Smooth muscle cell (in vitro differentiated cells): Measurements from ENCODE around the gene NAV3. TPM values are rescaled to one million over a fixed set of nuclear protein-coding genes. Genes with fewer than 3 reads are reported as not detected.
A peak's percentile ranks its signal among the peaks of the same experiment; 100 is the strongest.

ENCODE experiments used
- DNase-seq: peaks from one replicate; lab custom pipeline; 2025; ENCODE audit not compliant: unreplicated experiment; lab: John Stamatoyannopoulos, UW
- H2AFZ ChIP-seq: fragments of 200-600 bp; sonication (generic); 2 replicates; pipeline ENCODE4 v1.6.0; 2016; ENCODE audit warnings: antibody characterized with exemption, low read depth, mild to moderate bottlenecking
- H3F3A ChIP-seq: fragments of 200-600 bp; sonication (generic); 2 replicates; pipeline ENCODE4 v1.6.0; 2017; ENCODE audit warnings: antibody characterized with exemption, low read depth
- H3K27ac ChIP-seq: fragments of 200-600 bp; sonication (generic); 2 replicates; pipeline ENCODE4 v1.5.1; 2016; ENCODE audit warnings: low read depth, mild to moderate bottlenecking
- H3K27me3 ChIP-seq: fragments of 200-600 bp; sonication (generic); 2 replicates; pipeline ENCODE4 v1.6.1; 2016; ENCODE audit warnings: low read depth, mild to moderate bottlenecking
- H3K36me3 ChIP-seq: fragments of 200-600 bp; sonication (generic); 2 replicates; pipeline ENCODE4 v1.5.1; 2016; ENCODE audit warnings: low read depth
- H3K4me1 ChIP-seq: fragments of 200-600 bp; sonication (generic); 2 replicates; pipeline ENCODE4 v1.5.1; 2016; ENCODE audit warnings: low read depth
- H3K4me2 ChIP-seq: fragments of 200-600 bp; sonication (generic); 2 replicates; pipeline ENCODE4 v1.6.0; 2016; ENCODE audit warnings: mild to moderate bottlenecking
- H3K4me3 ChIP-seq: fragments of 200-600 bp; sonication (generic); 2 replicates; pipeline ENCODE4 v1.5.1; 2016; ENCODE audit warnings: mild to moderate bottlenecking
- H3K79me2 ChIP-seq: fragments of 200-600 bp; sonication (generic); 2 replicates; pipeline ENCODE4 v1.6.0; 2016; ENCODE audit warnings: low read depth, mild to moderate bottlenecking
- H3K9ac ChIP-seq: fragments of 200-600 bp; sonication (generic); 2 replicates; pipeline ENCODE4 v1.6.0; 2016; ENCODE audit warnings: low read depth
- H3K9me3 ChIP-seq: fragments of 200-600 bp; sonication (generic); replicated peaks from 2 replicates; pipeline ENCODE4 v1.5.1; 2016; ENCODE audit warnings: low read depth
- H4K20me1 ChIP-seq: fragments of 200-600 bp; sonication (generic); 2 replicates; pipeline ENCODE4 v1.6.0; 2016; ENCODE audit warnings: low read depth
- CTCF ChIP-seq: fragments of 200-600 bp; sonication (generic); IDR thresholded peaks from 2 replicates; pipeline ENCODE4 v1.5.1; 2017; ENCODE audit warnings: borderline replicate concordance, mild to moderate bottlenecking, antibody characterized with exemption; ENCODE audit not compliant: insufficient read depth, poor library complexity, severe bottlenecking
- WGBS: methylation state at CpG from one replicate; pipeline ENCODE4 v1.1.7; 2016; ENCODE audit warnings: low lambda C conversion rate; 5-methylcytosine and 5-hydroxymethylcytosine counted together
- polyA plus RNA-seq: library from polyadenylated mRNA; unstranded; fragments of >200 nt; fragmentation: Nextera tagmentation; extraction: Ambion mirVana; gene quantifications from 2 replicates; pipeline ENCODE4 v1.2.1, GENCODE V29; 2016
- total RNA-seq: library from RNA; depleted of rRNA; stranded (reverse); fragments of >200 nt; gene quantifications from 2 replicates; pipeline ENCODE4 v1.2.3, GENCODE V29; 2014

NAV3 gene
- total and polyA plus RNA-seq, 2 experiments from 2014 or later, result 8.0 to 31.0 TPM

GRCh38 chr12:78143717-78144116 is 313.0 kb downstream of the NAV3 start:
- no peak for DNase-seq
- no peak overlapping the region for H3K4me2 ChIP-seq
- H3F3A ChIP-seq, result no peaks in the 10 kb centered on the region
- no peak overlapping the region for H2AFZ ChIP-seq
- no peak overlapping the region for H3K9ac ChIP-seq
- no peaks in the 10 kb centered on the region for H3K4me1 ChIP-seq
- peaks cover 2% of the 10 kb centered on the region for H3K36me3 ChIP-seq
- no peaks in the 10 kb centered on the region for H3K79me2 ChIP-seq
- no peaks in the 10 kb centered on the region for H3K27me3 ChIP-seq
- H3K9me3 ChIP-seq, result no peaks in the 10 kb centered on the region
- no peak overlapping the region for H3K4me3 ChIP-seq
- no peak for TF ChIP-seq CTCF
- no peaks in the 10 kb centered on the region for H4K20me1 ChIP-seq
- H3K27ac ChIP-seq, result no peak overlapping the region

GRCh38 chr12:78145398-78145797 is 314.7 kb downstream of the NAV3 start:
- no peaks in the 10 kb centered on the region for H3F3A ChIP-seq
- no peaks in the 10 kb centered on the region for H3K4me1 ChIP-seq
- 81% methylated on average over 2 of the region's 2 CpGs for WGBS
- H3K4me3 ChIP-seq, result no peak overlapping the region
- H3K9ac ChIP-seq, result no peak overlapping the region
- DNase-seq, result no peak
- H3K79me2 ChIP-seq, result no peaks in the 10 kb centered on the region
- no peak overlapping the region for H3K27ac ChIP-seq
- H3K4me2 ChIP-seq, result no peak overlapping the region
- no peaks in the 10 kb centered on the region for H4K20me1 ChIP-seq
- no peaks in the 10 kb centered on the region for H3K36me3 ChIP-seq
- H2AFZ ChIP-seq, result no peak overlapping the region
- no peaks in the 10 kb centered on the region for H3K9me3 ChIP-seq
- H3K27me3 ChIP-seq, result no peaks in the 10 kb centered on the region
- TF ChIP-seq CTCF, result no peak

- no peaks in the 10 kb centered on the region for H3K9me3 ChIP-seq
- peak; percentile 90 for TF ChIP-seq CTCF
- H4K20me1 ChIP-seq, result no peaks in the 10 kb centered on the region
- H3K36me3 ChIP-seq, result no peaks in the 10 kb centered on the region
- no peaks in the 10 kb centered on the region for H3K4me1 ChIP-seq
- no peak for DNase-seq
- no peak overlapping the region for H3K27ac ChIP-seq
- no peak overlapping the region for H3K4me3 ChIP-seq
- H3K27me3 ChIP-seq, result no peaks in the 10 kb centered on the region
- H3F3A ChIP-seq, result no peaks in the 10 kb centered on the region
- H3K79me2 ChIP-seq, result no peaks in the 10 kb centered on the region
- H3K9ac ChIP-seq, result no peak overlapping the region
- H2AFZ ChIP-seq, result no peak overlapping the region
- H3K4me2 ChIP-seq, result no peak overlapping the region
Observed at GRCh38 chr12:78146365-78146772, 315.7 kb downstream of the NAV3 start.

- TF ChIP-seq CTCF, result no peak
- Histone ChIP-seq H3K27ac (no peak overlapping the region), H3K36me3 (no peaks in the 10 kb centered on the region), H3K4me2 (no peak overlapping the region), H3K9ac (no peak overlapping the region), H2AFZ (no peak overlapping the region), H3K4me3 (no peak overlapping the region), H3K4me1 (no peaks in the 10 kb centered on the region), H4K20me1 (no peaks in the 10 kb centered on the region), H3K79me2 (no peaks in the 10 kb centered on the region), H3K27me3 (no peaks in the 10 kb centered on the region), H3K9me3 (no peaks in the 10 kb centered on the region), H3F3A (no peaks in the 10 kb centered on the region)
- 61% methylated on average over 2 of the region's 2 CpGs for WGBS
- DNase-seq, result no peak
Observed at GRCh38 chr12:78149459-78149858, 318.8 kb downstream of the NAV3 start.
